Fibroblast of villous mesenchyme (primary cell): ENCODE measurements around the gene TMEM120B. TPM values are rescaled to one million over a fixed set of nuclear protein-coding genes. Genes with fewer than 3 reads are reported as not detected.
A peak's percentile ranks its signal among the peaks of the same experiment; 100 is the strongest.

Experiments
- DNase-seq: peaks from one replicate; pipeline ENCODE4 v3.0.0-alpha.2; 2010; ENCODE audit warnings: low read depth
- H3K4me3 ChIP-seq: 2 replicates; pipeline ENCODE4 v1.5.1; 2011; ENCODE audit warnings: low read depth, mild to moderate bottlenecking, low read length
- CTCF ChIP-seq: IDR thresholded peaks from 2 replicates; pipeline ENCODE4 v1.5.1; 2012; ENCODE audit warnings: low read depth, mild to moderate bottlenecking, low read length; ENCODE audit not compliant: insufficient read depth
- total RNA-seq: library from RNA; depleted of rRNA; stranded (reverse); fragments of >200 nt; gene quantifications from 2 replicates; pipeline ENCODE4 v1.2.3, GENCODE V29; 2012

TMEM120B gene
- total RNA-seq, 1 donor: 16.4 TPM

GRCh38 chr12:121822393-121823100 is 110.0 kb downstream of the TMEM120B start:
- TF ChIP-seq CTCF: no peak
- no peak overlapping the region for H3K4me3 ChIP-seq
- DNase-seq: no peak

GRCh38 chr12:121823101-121823726 is 110.7 kb downstream of the TMEM120B start:
- no peak overlapping the region for H3K4me3 ChIP-seq
- no peak for DNase-seq
- peak; percentile 18 for TF ChIP-seq CTCF

GRCh38 chr12:121823727-121824115 is 111.2 kb downstream of the TMEM120B start:
- no peak for TF ChIP-seq CTCF
- DNase-seq: no peak
- H3K4me3 ChIP-seq: no peak overlapping the region

GRCh38 chr12:121825041-121825523 is 112.5 kb downstream of the TMEM120B start:
- no peak for TF ChIP-seq CTCF
- H3K4me3 ChIP-seq: no peak overlapping the region
- no peak for DNase-seq

GRCh38 chr12:121826318-121827150 is 114.0 kb downstream of the TMEM120B start:
- TF ChIP-seq CTCF: no peak
- DNase-seq: no peak
- H3K4me3 ChIP-seq: no peak overlapping the region

GRCh38 chr12:121827351-121828099 is 115.0 kb downstream of the TMEM120B start:
- no peak for TF ChIP-seq CTCF
- DNase-seq: no peak
- no peak overlapping the region for H3K4me3 ChIP-seq
